AG04449 (cell line): ENCODE data around the gene BEX3.

Experiments
- CTCF ChIA-PET: fragments of 350-600 bp; formaldehyde crosslinking; extraction: SDS; loops from one replicate; lab custom pipeline; 2021; ENCODE audit warnings: antibody characterized with exemption; lab: Yijun Ruan, JAX
- POLR2A ChIA-PET: fragments of 400-600, 350-600 bp; formaldehyde crosslinking; extraction: SDS; loops from one replicate; lab custom pipeline; 2020; ENCODE audit warnings: antibody characterized with exemption, inconsistent platforms; lab: Yijun Ruan, JAX
- DNase-seq: peaks from one replicate; pipeline ENCODE4 v3.0.0-alpha.2; 2010; ENCODE audit warnings: low read depth, low spot score
- H3K4me3 ChIP-seq: 2 replicates; pipeline ENCODE4 v1.5.1; 2011; ENCODE audit warnings: low read depth, mild to moderate bottlenecking, control low read depth, low read length
- CTCF ChIP-seq: IDR thresholded peaks from one replicate; pipeline ENCODE4 v1.5.1; 2011; ENCODE audit warnings: mild to moderate bottlenecking, moderate library complexity, low read length, control low read depth, inconsistent platforms; ENCODE audit not compliant: insufficient read depth; ENCODE audit errors: missing control alignments

The BEX3 gene

DNA sequence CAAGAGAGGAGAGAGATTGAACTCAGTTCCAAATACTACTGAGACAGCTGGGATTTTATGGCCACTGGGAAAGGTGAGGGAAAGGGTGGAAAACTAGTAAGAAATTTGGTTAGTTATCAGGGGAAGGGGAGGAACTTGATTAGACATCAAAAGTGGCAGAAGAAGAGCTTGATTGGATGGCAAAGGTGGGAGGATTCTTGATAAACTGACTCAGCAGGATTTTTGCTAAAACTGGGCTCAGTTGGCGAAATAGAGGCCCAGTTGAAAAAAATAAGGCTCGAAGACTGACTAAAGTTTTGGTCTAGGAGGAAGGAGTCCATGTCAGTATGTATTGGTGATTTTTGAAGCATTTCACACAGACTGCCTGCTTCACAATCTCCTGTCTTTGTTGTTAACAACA lies 10.0 kb downstream of the BEX3 start:
- no peak for TF ChIP-seq CTCF
- ChIA-PET CTCF (interaction anchor here (1.5 kb wide), 1 partner anchor 11 kb away, joined by 4 read pairs; no protein-coding TSS in a partner anchor), POLR2A (no interaction called here)
- DNase-seq, result no peak
- H3K4me3 ChIP-seq, result no peak overlapping the region

GRCh38 chrX:103393487-103393886 lies 17.1 kb downstream of the BEX3 start:
- H3K4me3 ChIP-seq, result no peak overlapping the region
- CTCF ChIA-PET, result no interaction called here
- no peak for DNase-seq
- POLR2A ChIA-PET, result no interaction called here
- no peak for TF ChIP-seq CTCF

DNA sequence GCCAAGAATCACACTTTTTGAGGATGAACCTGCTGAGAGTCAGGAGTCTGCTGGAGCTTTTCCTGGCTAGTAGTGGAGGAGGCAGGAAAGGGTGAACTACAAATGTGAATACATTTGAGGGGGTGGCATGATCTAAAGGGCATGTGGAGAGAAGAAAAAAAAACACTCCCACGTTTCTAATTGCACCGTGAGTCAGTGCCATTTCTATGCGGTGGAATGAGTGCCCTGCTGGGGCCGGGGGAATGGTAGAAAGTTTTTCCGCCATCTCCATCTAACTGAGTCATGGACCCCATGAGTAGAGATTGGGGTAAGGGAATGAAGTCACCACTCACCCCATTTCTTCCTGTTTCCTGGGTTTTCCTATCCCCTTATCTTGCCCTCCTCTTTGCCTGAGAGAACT lies 19.8 kb downstream of the BEX3 start:
- DNase-seq, result peak; percentile 17
- POLR2A ChIA-PET, result no interaction called here
- CTCF ChIA-PET, result no interaction called here
- no peak for TF ChIP-seq CTCF
- H3K4me3 ChIP-seq, result no peak overlapping the region

GRCh38 chrX:103396660-103397059 lies 20.3 kb downstream of the BEX3 start:
- no peak overlapping the region for H3K4me3 ChIP-seq
- no peak for TF ChIP-seq CTCF
- no peak for DNase-seq
- POLR2A ChIA-PET, result no interaction called here
- CTCF ChIA-PET, result no interaction called here

- TF ChIP-seq CTCF, result no peak
- ChIA-PET CTCF (interaction anchor here (1.4 to 1.6 kb wide), 2 partner anchors 12 to 66 kb away, joined by 4 to 5 read pairs; no protein-coding TSS in a partner anchor), POLR2A (interaction anchor here (1.2 kb wide), 1 partner anchor 42 kb away, joined by 3 read pairs; the partner anchor contains the start of gene TCEAL9)
- DNase-seq, result no peak
- H3K4me3 ChIP-seq, result no peak overlapping the region
Measured at GRCh38 chrX:103397707-103398106, 21.4 kb downstream of the BEX3 start.

DNA sequence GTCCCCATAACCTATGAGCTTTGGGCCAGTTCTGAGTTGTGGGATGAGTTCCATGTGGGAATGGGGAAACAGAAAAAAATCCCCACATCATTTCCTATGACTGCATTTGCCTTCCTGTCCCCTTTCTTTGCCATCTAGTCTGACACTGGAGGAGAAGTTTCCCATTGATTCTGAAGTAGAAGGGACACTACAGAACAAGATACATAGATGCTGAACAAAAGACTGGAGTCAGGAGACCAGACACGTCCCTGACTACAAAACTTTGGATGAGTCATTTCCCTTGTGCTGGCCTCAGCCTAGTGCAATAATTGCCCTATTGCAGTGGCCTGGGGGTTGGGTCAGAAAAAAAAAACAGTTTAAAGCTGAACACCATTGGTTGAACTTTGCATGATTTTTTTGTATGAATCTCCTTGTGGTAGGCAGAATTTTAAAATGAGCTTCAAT lies 22.1 kb downstream of the BEX3 start:
- H3K4me3 ChIP-seq, result no peak overlapping the region
- no peak for TF ChIP-seq CTCF
- ChIA-PET POLR2A (interaction anchor here (1.2 kb wide), 1 partner anchor 42 kb away, joined by 3 read pairs; the partner anchor contains the start of gene TCEAL9), CTCF (interaction anchor here (1.4 to 1.6 kb wide), 2 partner anchors 12 to 66 kb away, joined by 4 to 5 read pairs; no protein-coding TSS in a partner anchor)
- peak; percentile 46 for DNase-seq
